DOHH2 (cell line): ENCODE results near the gene USP32.
A peak's percentile ranks its signal among the peaks of the same experiment; 100 is the strongest.
"Not testable (repeated sequence)": the region's sequence is repeated elsewhere in the genome, so short reads cannot be mapped to it uniquely, and the experiment has no call there.

Experiments used
- H3F3A ChIP-seq: fragments of 200-600 bp; sonication (generic), shearing (Covaris generic); 2 replicates; pipeline ENCODE4 v1.6.0; 2016; ENCODE audit warnings: antibody characterized with exemption, mild to moderate bottlenecking; ENCODE audit not compliant: control insufficient read depth, insufficient read depth
- H3K27ac ChIP-seq: fragments of 200-600 bp; sonication (generic); 2 replicates; pipeline ENCODE4 v1.5.1; 2014; ENCODE audit warnings: low read depth, mild to moderate bottlenecking, low read length, moderate library complexity
- H3K27me3 ChIP-seq: fragments of 200-600 bp; sonication (generic); 2 replicates; pipeline ENCODE4 v1.6.1; 2014; ENCODE audit warnings: mild to moderate bottlenecking, low read length, mixed read lengths; ENCODE audit not compliant: control insufficient read depth
- H3K36me3 ChIP-seq: fragments of 200-600 bp; sonication (generic); 2 replicates; pipeline ENCODE4 v1.6.1; 2014; ENCODE audit warnings: mild to moderate bottlenecking, low read length, moderate library complexity, mixed read lengths; ENCODE audit not compliant: control insufficient read depth
- H3K4me1 ChIP-seq: fragments of 200-600 bp; sonication (generic); 2 replicates; pipeline ENCODE4 v1.6.1; 2014; ENCODE audit warnings: mild to moderate bottlenecking, low read length, mixed read lengths; ENCODE audit not compliant: control insufficient read depth
- H3K4me2 ChIP-seq: fragments of 200-600 bp; sonication (generic); 2 replicates; pipeline ENCODE4 v1.6.0; 2014; ENCODE audit warnings: mild to moderate bottlenecking, low read length, moderate library complexity
- H3K4me3 ChIP-seq: fragments of 200-600 bp; sonication (generic); 2 replicates; pipeline ENCODE4 v1.5.1; 2014; ENCODE audit warnings: mild to moderate bottlenecking, low read length, mixed read lengths
- H3K79me2 ChIP-seq: fragments of 200-600 bp; sonication (generic); 2 replicates; pipeline ENCODE4 v1.6.1; 2014; ENCODE audit warnings: mild to moderate bottlenecking, low read length, mixed read lengths; ENCODE audit not compliant: control insufficient read depth
- H3K9me2 ChIP-seq: fragments of 200-600 bp; sonication (generic); replicated peaks from 2 replicates; pipeline ENCODE4 v1.6.1; 2014; ENCODE audit warnings: mild to moderate bottlenecking, low read length, mixed read lengths; ENCODE audit not compliant: control insufficient read depth
- H3K9me3 ChIP-seq: fragments of 200-600 bp; sonication (generic); 2 replicates; pipeline ENCODE4 v1.6.1; 2014; ENCODE audit warnings: antibody characterized with exemption, low read length, mixed read lengths; ENCODE audit not compliant: control insufficient read depth, insufficient read depth
- H4K20me1 ChIP-seq: fragments of 200-600 bp; sonication (generic); 2 replicates; pipeline ENCODE4 v1.6.0; 2014; ENCODE audit warnings: low read depth, mild to moderate bottlenecking, antibody characterized with exemption, low read length, moderate library complexity; ENCODE audit not compliant: control insufficient read depth, insufficient read depth
- EZH2phosphoT487 ChIP-seq: fragments of 200-600 bp; sonication (generic); IDR thresholded peaks from 2 replicates; pipeline ENCODE4 v1.6.1; 2017; ENCODE audit warnings: borderline replicate concordance, mild to moderate bottlenecking, antibody characterized with exemption, low read length, moderate library complexity, mixed read lengths
- TF ChIP-seq, protein P1 (sequence below): fragments of 200-600 bp; sonication (generic); IDR thresholded peaks from one replicate; pipeline ENCODE4 v1.5.1; 2014; ENCODE audit warnings: antibody characterized with exemption, mild to moderate bottlenecking, low read depth, low read length; ENCODE audit not compliant: poor library complexity, severe bottlenecking

Gene USP32

DNA sequence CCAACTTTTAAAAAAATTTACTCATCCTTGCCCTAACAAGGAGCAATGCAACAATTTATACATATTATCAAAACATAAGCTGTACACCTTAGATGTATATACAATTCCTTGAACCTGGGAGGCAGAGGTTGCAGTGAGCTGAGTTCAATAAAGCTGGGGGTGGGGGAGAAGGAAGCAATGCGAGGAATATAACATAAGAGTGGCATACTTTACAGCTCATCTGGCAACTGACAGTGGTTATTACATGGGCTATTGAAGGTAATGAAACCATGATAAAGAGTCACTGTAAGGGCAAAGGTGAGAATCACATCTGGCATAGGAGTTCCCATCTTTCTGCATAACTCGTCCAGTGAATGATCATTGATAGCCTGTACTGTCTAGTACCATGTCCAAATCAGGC, 198.5 kb downstream of the USP32 start:
- Histone ChIP-seq H3K27ac (no peak overlapping the region), H3K4me1 (no peaks in the 10 kb centered on the region), H3K9me3 (no peaks in the 10 kb centered on the region), H3F3A (no peaks in the 10 kb centered on the region), H3K9me2 (no peaks in the 10 kb centered on the region), H3K36me3 (peaks cover 13% of the 10 kb centered on the region), H3K4me3 (no peak overlapping the region), H3K4me2 (no peak overlapping the region), H3K27me3 (no peaks in the 10 kb centered on the region), H3K79me2 (no peaks in the 10 kb centered on the region), H4K20me1 (no peaks in the 10 kb centered on the region)
- no peak for TF ChIP-seq EZH2phosphoT487
- TF ChIP-seq, protein P1, sequence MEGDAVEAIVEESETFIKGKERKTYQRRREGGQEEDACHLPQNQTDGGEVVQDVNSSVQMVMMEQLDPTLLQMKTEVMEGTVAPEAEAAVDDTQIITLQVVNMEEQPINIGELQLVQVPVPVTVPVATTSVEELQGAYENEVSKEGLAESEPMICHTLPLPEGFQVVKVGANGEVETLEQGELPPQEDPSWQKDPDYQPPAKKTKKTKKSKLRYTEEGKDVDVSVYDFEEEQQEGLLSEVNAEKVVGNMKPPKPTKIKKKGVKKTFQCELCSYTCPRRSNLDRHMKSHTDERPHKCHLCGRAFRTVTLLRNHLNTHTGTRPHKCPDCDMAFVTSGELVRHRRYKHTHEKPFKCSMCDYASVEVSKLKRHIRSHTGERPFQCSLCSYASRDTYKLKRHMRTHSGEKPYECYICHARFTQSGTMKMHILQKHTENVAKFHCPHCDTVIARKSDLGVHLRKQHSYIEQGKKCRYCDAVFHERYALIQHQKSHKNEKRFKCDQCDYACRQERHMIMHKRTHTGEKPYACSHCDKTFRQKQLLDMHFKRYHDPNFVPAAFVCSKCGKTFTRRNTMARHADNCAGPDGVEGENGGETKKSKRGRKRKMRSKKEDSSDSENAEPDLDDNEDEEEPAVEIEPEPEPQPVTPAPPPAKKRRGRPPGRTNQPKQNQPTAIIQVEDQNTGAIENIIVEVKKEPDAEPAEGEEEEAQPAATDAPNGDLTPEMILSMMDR, result no peak

DNA sequence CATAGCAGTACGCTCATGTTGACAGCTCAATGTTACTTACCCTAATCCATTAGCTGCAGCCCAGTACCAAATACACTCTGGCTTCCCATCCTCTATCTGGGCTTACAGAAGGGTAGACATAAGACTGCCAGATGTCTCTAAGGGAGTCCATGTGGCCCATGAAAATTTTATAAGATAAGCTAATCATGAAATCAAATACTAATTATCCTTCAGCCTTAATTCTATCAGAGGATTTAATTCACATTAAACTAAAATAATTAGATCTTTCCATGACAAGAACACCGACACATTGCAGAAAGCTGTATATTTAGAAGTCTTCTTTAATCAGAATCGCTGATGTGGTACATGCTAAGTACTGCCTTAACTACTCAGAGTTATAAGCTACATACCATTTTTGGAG, 198.9 kb downstream of the USP32 start:
- H3K9me2 ChIP-seq, H3K27me3 ChIP-seq, H3K9me3 ChIP-seq, H3F3A ChIP-seq, H3K4me2 ChIP-seq, H3K27ac ChIP-seq, H3K4me1 ChIP-seq, H3K79me2 ChIP-seq, H4K20me1 ChIP-seq, H3K4me3 ChIP-seq: not testable (repeated sequence)
- peaks cover 12% of the 10 kb centered on the region for H3K36me3 ChIP-seq

DNA sequence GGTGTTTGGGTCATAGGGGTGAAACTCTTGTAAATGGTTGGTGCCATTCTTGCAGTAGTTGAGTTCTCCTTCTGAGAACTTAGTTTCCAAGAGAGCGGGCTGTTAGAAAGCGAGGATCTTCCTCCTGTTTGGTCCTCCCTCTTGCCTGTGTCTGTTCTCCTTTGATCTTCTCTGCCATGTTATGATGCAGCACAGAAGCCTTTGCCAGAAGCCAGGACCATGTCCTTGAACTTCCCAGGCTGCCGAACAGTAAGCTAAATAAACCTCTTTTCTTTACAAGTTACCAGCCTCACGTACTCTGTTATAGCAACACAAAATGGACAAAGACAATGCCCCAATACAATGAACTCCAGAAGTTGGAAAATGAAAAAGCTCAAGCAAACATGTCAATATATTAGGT, 201.9 kb downstream of the USP32 start:
- not testable (repeated sequence) for H3F3A ChIP-seq, H4K20me1 ChIP-seq, H3K36me3 ChIP-seq, H3K4me2 ChIP-seq, H3K79me2 ChIP-seq, H3K27me3 ChIP-seq, H3K27ac ChIP-seq, H3K9me3 ChIP-seq, H3K9me2 ChIP-seq, H3K4me3 ChIP-seq
- H3K4me1 ChIP-seq, result peaks cover 17% of the 10 kb centered on the region

DNA sequence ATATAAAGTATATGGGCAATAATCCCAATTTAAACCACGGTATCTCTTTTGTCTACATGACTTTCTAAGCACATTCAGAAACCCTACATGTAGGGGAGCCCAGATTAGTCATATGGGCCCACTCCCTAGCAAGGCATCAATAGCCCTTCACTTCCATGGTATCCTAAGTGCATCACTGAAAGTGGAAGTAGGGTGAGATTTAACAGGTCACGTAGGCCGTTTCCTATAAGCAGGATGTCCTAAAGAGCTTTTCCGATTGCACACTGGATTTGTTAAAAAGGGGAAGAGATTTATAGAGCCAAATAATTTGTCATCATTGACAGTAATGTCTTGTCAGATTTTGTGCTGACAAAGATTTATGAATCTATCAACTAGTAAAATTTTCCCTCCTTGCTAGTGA, 203.2 kb downstream of the USP32 start:
- Histone ChIP-seq H3K27me3 (no peaks in the 10 kb centered on the region), H3K9me2 (no peaks in the 10 kb centered on the region), H3K4me1 (peaks cover 17% of the 10 kb centered on the region), H3K36me3 (peaks cover 9% of the 10 kb centered on the region; the same call in 1 of the 2 replicates), H3K4me2 (no peak overlapping the region), H3K4me3 (no peak overlapping the region), H3K79me2 (no peaks in the 10 kb centered on the region), H3K9me3 (no peaks in the 10 kb centered on the region), H4K20me1 (no peaks in the 10 kb centered on the region), H3F3A (no peaks in the 10 kb centered on the region), H3K27ac (no peak overlapping the region)
- no peak for TF ChIP-seq EZH2phosphoT487

DNA sequence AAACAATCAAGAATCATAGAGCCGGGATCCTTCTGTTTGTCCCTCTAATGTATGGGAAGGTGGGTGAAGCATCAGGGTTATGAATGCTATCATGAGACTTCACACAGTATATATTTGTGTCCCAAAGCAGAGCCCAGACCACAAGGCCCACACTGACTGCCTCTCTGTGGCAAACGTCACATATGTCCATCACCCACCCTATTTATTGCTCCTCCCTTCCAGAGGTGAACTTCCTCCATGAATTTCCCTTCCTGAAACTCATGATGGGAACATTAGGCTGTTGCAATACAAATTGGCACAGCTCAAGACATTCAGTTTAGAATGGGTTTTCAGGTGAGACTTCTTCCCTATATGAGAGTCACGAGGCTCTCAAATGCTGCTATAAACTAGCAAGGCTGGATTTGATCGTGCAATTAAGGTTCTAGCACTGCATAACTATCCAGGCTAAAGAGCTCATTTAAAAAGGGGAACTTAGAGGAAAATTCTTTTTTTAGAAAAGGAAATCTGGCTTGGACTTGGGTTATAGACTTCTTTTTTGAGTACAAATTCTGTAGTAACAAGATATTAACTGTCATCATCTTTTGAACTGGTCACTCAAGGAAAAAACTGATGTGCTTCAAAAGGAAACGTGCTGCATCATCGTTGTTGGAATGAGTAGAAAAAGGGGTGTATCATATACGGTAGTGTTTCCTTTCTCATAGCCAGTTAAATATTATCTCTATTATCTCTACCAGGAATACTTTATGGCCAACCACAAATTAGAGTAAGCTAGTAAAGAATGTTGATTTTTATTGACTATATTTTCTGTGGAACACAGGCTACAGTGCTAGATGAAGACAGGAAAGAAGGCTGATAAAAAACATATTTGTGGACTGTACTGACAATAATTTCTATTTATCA, 204.8 kb downstream of the USP32 start:
- H4K20me1 ChIP-seq, H3K4me3 ChIP-seq, H3K27me3 ChIP-seq, H3K27ac ChIP-seq, H3K9me2 ChIP-seq, H3K79me2 ChIP-seq, H3K9me3 ChIP-seq, H3F3A ChIP-seq: not testable (repeated sequence)
- Histone ChIP-seq H3K4me2 (peak overlapping the region; percentile 30; the same call in 1 of the 2 replicates), H3K4me1 (peaks cover 17% of the 10 kb centered on the region), H3K36me3 (peaks cover 12% of the 10 kb centered on the region; the same call in 1 of the 2 replicates)

DNA sequence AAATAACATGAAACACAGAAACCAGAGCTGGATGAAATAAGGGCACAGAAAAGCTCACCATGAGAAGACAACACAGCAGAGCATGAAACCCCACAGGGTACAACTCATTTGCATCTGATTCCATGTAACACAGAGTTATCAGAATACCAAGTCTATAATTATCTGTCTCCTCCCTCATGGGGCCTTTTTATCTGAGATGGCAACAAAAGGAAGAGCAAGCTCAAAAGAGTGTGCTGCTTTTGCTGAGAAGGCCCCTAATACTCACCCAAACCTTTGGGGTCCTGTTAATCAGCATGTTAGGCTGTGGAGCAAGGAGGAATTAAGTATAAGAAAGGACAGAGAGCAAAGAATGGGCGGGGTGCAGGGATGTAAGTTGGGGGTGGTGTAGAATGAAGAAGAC, 205.6 kb downstream of the USP32 start:
- Histone ChIP-seq H3K36me3 (peaks cover 12% of the 10 kb centered on the region; the same call in 1 of the 2 replicates), H3K4me1 (peaks cover 17% of the 10 kb centered on the region), H3K4me2 (peak overlapping the region; percentile 30; the same call in 1 of the 2 replicates)
- not testable (repeated sequence) for H4K20me1 ChIP-seq, H3K4me3 ChIP-seq, H3K79me2 ChIP-seq, H3K9me2 ChIP-seq, H3F3A ChIP-seq, H3K27me3 ChIP-seq, H3K27ac ChIP-seq, H3K9me3 ChIP-seq

DNA sequence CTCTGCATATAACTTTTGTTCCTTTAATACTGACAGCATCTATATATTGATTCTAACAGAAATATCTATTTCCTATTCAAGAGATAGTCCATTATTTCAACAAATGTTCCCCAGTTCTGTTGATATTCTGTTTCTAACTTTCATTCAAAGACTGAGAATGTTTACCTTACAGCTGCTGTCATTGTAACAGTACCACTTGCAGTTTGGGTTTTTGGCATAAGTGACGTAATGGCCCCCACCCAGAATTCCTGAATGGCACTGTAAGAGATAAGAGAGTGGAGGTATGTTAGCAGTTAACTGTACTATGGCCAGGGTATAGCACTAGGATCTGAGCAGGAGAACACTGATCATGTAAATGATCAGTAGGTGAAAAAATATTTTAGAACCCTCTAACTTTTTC, 211.6 kb downstream of the USP32 start:
- H3F3A ChIP-seq, H3K27me3 ChIP-seq, H3K9me2 ChIP-seq, H3K4me1 ChIP-seq, H3K4me3 ChIP-seq, H4K20me1 ChIP-seq, H3K9me3 ChIP-seq, H3K79me2 ChIP-seq, H3K27ac ChIP-seq, H3K4me2 ChIP-seq: not testable (repeated sequence)
- H3K36me3 ChIP-seq, result peaks cover 13% of the 10 kb centered on the region
